SK-N-SH treated with all-trans-retinoic acid at 6 μM for 48 hours (cell line): ENCODE data around the gene MLXIP.

Source experiments
- ATAC-seq: fragments of 200-7000 bp; cut with Tn5 transposase; 3 replicates; pipeline ENCODE4 v1.9.1; 2020; ENCODE audit warnings: mild to moderate bottlenecking, moderate library complexity
- ARNTL ChIP-seq: fragments of 450-650 bp; formaldehyde crosslinking; IDR thresholded peaks from 2 replicates; pipeline ENCODE4 v1.5.0; 2020; ENCODE audit warnings: low read depth, mild to moderate bottlenecking, moderate library complexity, borderline replicate concordance
- BACH2 ChIP-seq: fragments of 250-450 bp; sonication (Bioruptor Pico); IDR thresholded peaks from 2 replicates; pipeline ENCODE4 v1.9.0; 2021; ENCODE audit warnings: mild to moderate bottlenecking, borderline replicate concordance
- CREB5 ChIP-seq: fragments of 250-450 bp; sonication (Bioruptor Pico); IDR thresholded peaks from 2 replicates; pipeline ENCODE4 v1.5.1; 2020; ENCODE audit warnings: low read depth, mild to moderate bottlenecking, moderate library complexity
- CSDC2 ChIP-seq: fragments of 250-450 bp; sonication (Bioruptor Pico); IDR thresholded peaks from 2 replicates; pipeline ENCODE4 v1.5.0; 2020; ENCODE audit warnings: mild to moderate bottlenecking, moderate library complexity
- ESRRG ChIP-seq: fragments of 250-450 bp; sonication (Bioruptor Pico); IDR thresholded peaks from 2 replicates; pipeline ENCODE4 v1.6.1; 2021; ENCODE audit warnings: mild to moderate bottlenecking
- GLIS3 ChIP-seq: fragments of 250-450 bp; sonication (Bioruptor Pico); IDR thresholded peaks from 2 replicates; pipeline ENCODE4 v1.5.0; 2020; ENCODE audit warnings: mild to moderate bottlenecking, moderate library complexity
- ISL1 ChIP-seq: fragments of 250-450 bp; sonication (Bioruptor Pico); IDR thresholded peaks from 2 replicates; pipeline ENCODE4 v2.1.2; 2022; ENCODE audit warnings: mild to moderate bottlenecking, moderate library complexity
- OSR1 ChIP-seq: fragments of 250-450 bp; sonication (Bioruptor Pico); IDR thresholded peaks from 2 replicates; pipeline ENCODE4 v1.8.0; 2022; ENCODE audit warnings: moderate library complexity, mild to moderate bottlenecking, inconsistent platforms
- PATZ1 ChIP-seq: fragments of 250-450 bp; sonication (Bioruptor Pico); IDR thresholded peaks from 2 replicates; pipeline ENCODE4 v1.8.0; 2020; ENCODE audit warnings: mild to moderate bottlenecking, moderate library complexity, borderline replicate concordance
- POU6F1 ChIP-seq: fragments of 250-450 bp; sonication (Bioruptor Pico); IDR thresholded peaks from 2 replicates; pipeline ENCODE4 v1.8.0; 2021; ENCODE audit warnings: low read depth, mild to moderate bottlenecking, moderate library complexity, borderline replicate concordance
- PPARA ChIP-seq: fragments of 250-450 bp; sonication (Bioruptor Pico); IDR thresholded peaks from 2 replicates; pipeline ENCODE4 v1.5.0; 2020; ENCODE audit warnings: mild to moderate bottlenecking, borderline replicate concordance
- RARB ChIP-seq: fragments of 250-450 bp; sonication (Bioruptor Pico); IDR thresholded peaks from 2 replicates; pipeline ENCODE4 v1.8.0; 2021; ENCODE audit warnings: mild to moderate bottlenecking, moderate library complexity
- SNAI2 ChIP-seq: fragments of 250-450 bp; sonication (Bioruptor Pico); IDR thresholded peaks from 2 replicates; pipeline ENCODE4 v1.5.0; 2020; ENCODE audit warnings: mild to moderate bottlenecking, moderate library complexity
- TCF4 ChIP-seq: fragments of 250-450 bp; sonication (Bioruptor Pico); IDR thresholded peaks from 2 replicates; pipeline ENCODE4 v1.8.0; 2021; ENCODE audit warnings: mild to moderate bottlenecking, moderate library complexity, borderline replicate concordance
- TOX ChIP-seq: fragments of 250-450 bp; sonication (Bioruptor Pico); IDR thresholded peaks from 2 replicates; pipeline ENCODE4 v1.8.0; 2021; ENCODE audit warnings: mild to moderate bottlenecking, moderate library complexity, borderline replicate concordance
- ZC3H10 ChIP-seq: fragments of 250-450 bp; sonication (Bioruptor Pico); IDR thresholded peaks from 2 replicates; pipeline ENCODE4 v1.5.1; 2021; ENCODE audit warnings: mild to moderate bottlenecking, moderate library complexity
- ZFP3 ChIP-seq: fragments of 250-450 bp; sonication (Bioruptor Pico); IDR thresholded peaks from 2 replicates; pipeline ENCODE4 v1.5.0; 2020; ENCODE audit warnings: mild to moderate bottlenecking, moderate library complexity
- ZFP30 ChIP-seq: fragments of 450-650 bp; formaldehyde crosslinking; IDR thresholded peaks from 2 replicates; pipeline ENCODE4 v1.5.0; 2022; ENCODE audit warnings: mild to moderate bottlenecking, moderate library complexity
- ZNF70 ChIP-seq: fragments of 450-650 bp; formaldehyde crosslinking; IDR thresholded peaks from 2 replicates; pipeline ENCODE4 v1.5.0; 2020; ENCODE audit warnings: mild to moderate bottlenecking, moderate library complexity
- TF ChIP-seq, protein P1 (sequence below): fragments of 250-450 bp; sonication (Bioruptor Pico); IDR thresholded peaks from 2 replicates; pipeline ENCODE4 v1.5.1; 2021; ENCODE audit warnings: mild to moderate bottlenecking, moderate library complexity
- TF ChIP-seq, protein P2 (sequence below): fragments of 250-450 bp; sonication (Bioruptor Pico); IDR thresholded peaks from 2 replicates; pipeline ENCODE4 v1.5.0; 2020; ENCODE audit warnings: mild to moderate bottlenecking, moderate library complexity

The MLXIP gene

GRCh38 chr12:122184517-122184916 is 106.0 kb downstream of the MLXIP start:
- ATAC-seq = no peak
- no peak for TF ChIP-seq PPARA (CRISPR knock-in tag)
- no peak for TF ChIP-seq BACH2 (CRISPR knock-in tag)
- no peak for TF ChIP-seq ESRRG (CRISPR knock-in tag)
- TF ChIP-seq ZFP3 (CRISPR knock-in tag) = no peak
- TF ChIP-seq ARNTL (CRISPR knock-in tag) = no peak
- TF ChIP-seq RARB = no peak

DNA sequence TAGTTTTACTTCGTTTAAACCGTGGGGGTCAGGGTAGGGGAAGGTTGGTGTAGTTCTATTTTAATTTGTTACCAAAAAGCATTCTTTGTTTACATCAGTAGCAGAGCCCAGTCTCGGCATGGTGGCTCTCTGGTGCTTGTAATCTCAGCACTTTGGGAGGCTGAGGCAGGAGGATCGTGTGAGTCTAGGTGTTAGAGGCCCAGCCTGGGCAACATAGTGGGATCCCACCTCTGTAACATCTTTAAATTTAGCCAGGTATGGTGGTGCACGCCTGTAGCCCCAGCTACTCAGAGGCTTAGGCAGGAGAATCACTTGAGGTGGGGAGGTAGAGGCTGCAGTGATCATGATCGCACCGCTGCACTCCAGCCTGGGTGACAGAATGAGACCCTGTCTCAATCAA is 106.5 kb downstream of the MLXIP start:
- TF ChIP-seq OSR1 (CRISPR knock-in tag) (no peak), GLIS3 (no peak)
- no peak for ATAC-seq

DNA sequence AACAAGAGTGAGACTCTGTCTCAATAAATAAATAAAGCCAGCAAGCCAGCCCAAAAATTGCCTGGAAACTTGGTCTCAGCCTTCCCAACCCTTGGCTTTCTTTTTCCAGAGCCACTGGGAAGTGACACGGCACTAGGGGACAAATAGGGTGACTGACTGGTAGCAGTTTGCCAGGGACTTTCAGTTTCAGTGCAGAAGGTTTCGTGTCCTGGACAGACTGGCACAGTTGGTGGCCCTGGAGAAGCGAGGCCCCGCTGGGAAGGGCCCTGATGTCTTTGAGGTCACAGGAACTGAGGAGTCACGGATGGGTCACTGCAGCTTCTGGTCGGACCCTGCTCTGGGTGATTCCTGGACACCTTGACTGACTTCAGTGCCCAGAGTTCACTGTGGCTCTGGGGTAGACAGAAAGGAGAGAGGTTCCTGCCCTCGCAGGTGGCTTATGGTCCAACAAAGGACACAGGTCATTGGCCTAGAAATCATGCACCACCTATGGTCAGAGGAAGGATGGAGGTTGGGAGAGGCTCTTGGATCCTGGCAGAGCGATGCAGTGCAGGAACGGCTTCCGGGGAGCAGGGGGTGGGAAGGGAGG is 107.0 kb downstream of the MLXIP start:
- TF ChIP-seq PATZ1 (CRISPR knock-in tag) (no peak), ISL1 (CRISPR knock-in tag) (no peak), ARNTL (CRISPR knock-in tag) (no peak), CSDC2 (no peak), ZFP3 (CRISPR knock-in tag) (no peak), TOX (CRISPR knock-in tag) (no peak), ZC3H10 (CRISPR knock-in tag) (no peak), ZFP30 (CRISPR knock-in tag) (no peak), BACH2 (CRISPR knock-in tag) (no peak), ESRRG (CRISPR knock-in tag) (no peak), OSR1 (CRISPR knock-in tag) (no peak)
- TF ChIP-seq, protein P1, sequence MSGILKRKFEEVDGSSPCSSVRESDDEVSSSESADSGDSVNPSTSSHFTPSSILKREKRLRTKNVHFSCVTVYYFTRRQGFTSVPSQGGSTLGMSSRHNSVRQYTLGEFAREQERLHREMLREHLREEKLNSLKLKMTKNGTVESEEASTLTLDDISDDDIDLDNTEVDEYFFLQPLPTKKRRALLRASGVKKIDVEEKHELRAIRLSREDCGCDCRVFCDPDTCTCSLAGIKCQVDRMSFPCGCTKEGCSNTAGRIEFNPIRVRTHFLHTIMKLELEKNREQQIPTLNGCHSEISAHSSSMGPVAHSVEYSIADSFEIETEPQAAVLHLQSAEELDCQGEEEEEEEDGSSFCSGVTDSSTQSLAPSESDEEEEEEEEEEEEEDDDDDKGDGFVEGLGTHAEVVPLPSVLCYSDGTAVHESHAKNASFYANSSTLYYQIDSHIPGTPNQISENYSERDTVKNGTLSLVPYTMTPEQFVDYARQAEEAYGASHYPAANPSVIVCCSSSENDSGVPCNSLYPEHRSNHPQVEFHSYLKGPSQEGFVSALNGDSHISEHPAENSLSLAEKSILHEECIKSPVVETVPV (CRISPR knock-in tag) = no peak
- no peak for ATAC-seq

GRCh38 chr12:122187466-122187865 is 108.9 kb downstream of the MLXIP start:
- no peak for ATAC-seq
- TF ChIP-seq BACH2 (CRISPR knock-in tag) (no peak), ZFP3 (CRISPR knock-in tag) (no peak), ISL1 (CRISPR knock-in tag) (no peak), POU6F1 (no peak), TCF4 (no peak), CREB5 (CRISPR knock-in tag) (no peak)

DNA sequence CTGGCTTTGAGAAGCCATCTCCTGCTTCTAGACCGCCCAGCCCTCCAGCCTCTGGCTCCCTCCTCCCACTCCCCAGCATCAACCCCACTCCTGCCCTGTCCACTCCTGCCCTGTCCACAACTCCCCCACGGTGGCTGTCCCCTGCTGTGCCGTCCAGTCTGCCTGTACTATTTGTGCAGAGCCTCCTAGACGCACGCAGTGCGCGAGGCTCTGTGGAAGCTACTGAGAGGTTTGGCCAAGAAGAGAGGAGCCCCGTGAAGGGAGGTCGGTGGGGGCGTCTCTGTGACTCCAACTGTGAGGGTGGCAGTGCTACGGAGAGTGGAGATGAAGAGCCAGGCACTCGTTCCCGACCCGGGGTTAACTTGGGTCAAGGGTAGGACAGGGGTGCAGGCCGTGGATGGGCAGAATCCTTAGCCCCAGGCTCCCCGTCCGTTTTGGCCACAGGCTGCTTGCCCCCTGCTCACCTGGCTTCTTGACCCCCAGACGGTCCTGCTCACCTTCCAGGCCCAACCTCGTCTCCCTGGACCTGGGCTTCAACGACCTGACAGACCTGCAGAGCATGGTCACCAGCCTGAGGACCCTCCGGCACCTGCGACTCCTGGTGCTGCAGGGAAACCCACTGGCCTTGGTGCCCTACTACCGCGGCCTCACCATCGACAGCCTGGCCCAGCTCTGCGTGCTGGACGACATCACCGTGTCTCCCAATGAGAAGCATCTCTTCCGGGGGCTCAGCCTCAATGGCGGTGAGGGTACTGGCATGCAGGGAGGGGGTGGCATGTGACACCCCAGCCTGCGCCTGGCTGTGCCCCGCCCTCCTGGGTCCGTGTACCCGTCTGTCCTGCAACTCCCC is 111.3 kb downstream of the MLXIP start:
- no peak for ATAC-seq
- TF ChIP-seq ZFP30 (CRISPR knock-in tag) = no peak
- TF ChIP-seq, protein P2, sequence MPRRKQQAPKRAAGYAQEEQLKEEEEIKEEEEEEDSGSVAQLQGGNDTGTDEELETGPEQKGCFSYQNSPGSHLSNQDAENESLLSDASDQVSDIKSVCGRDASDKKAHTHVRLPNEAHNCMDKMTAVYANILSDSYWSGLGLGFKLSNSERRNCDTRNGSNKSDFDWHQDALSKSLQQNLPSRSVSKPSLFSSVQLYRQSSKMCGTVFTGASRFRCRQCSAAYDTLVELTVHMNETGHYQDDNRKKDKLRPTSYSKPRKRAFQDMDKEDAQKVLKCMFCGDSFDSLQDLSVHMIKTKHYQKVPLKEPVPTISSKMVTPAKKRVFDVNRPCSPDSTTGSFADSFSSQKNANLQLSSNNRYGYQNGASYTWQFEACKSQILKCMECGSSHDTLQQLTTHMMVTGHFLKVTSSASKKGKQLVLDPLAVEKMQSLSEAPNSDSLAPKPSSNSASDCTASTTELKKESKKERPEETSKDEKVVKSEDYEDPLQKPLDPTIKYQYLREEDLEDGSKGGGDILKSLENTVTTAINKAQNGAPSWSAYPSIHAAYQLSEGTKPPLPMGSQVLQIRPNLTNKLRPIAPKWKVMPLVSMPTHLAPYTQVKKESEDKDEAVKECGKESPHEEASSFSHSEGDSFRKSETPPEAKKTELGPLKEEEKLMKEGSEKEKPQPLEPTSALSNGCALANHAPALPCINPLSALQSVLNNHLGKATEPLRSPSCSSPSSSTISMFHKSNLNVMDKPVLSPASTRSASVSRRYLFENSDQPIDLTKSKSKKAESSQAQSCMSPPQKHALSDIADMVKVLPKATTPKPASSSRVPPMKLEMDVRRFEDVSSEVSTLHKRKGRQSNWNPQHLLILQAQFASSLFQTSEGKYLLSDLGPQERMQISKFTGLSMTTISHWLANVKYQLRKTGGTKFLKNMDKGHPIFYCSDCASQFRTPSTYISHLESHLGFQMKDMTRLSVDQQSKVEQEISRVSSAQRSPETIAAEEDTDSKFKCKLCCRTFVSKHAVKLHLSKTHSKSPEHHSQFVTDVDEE (CRISPR knock-in tag) = no peak
- TF ChIP-seq SNAI2 = no peak
- TF ChIP-seq TOX (CRISPR knock-in tag) = no peak
- TF ChIP-seq CSDC2 = no peak
- TF ChIP-seq ARNTL (CRISPR knock-in tag) = no peak
- no peak for TF ChIP-seq ISL1 (CRISPR knock-in tag)
- no peak for TF ChIP-seq ESRRG (CRISPR knock-in tag)
- TF ChIP-seq PATZ1 (CRISPR knock-in tag) = no peak
- no peak for TF ChIP-seq RARB
- TF ChIP-seq ZNF70 (CRISPR knock-in tag) = no peak
